PC-3 (cell line): Measurements from ENCODE around the gene IFT20. TPM values are rescaled to one million over a fixed set of nuclear protein-coding genes. Genes with fewer than 3 reads are reported as not detected.

Experiments used
- ATAC-seq: fragments of 200-7000 bp; cut with Tn5 transposase; 2 replicates; pipeline ENCODE4 v1.9.1; 2020; ENCODE audit warnings: mild to moderate bottlenecking, moderate library complexity
- BruUV-seq: library from RNA; stranded (reverse); fragments of 400-500 nt; replicated peaks from 2 replicates; lab custom pipeline; 2021; lab: Mats Ljungman, UMichigan
- CTCF ChIA-PET: fragments of 300-600 bp; sonication (Branson Sonifier 250); formaldehyde crosslinking; loops from one replicate; lab custom pipeline; 2022; ENCODE audit warnings: antibody characterized with exemption; lab: Charles Lee
- POLR2A ChIA-PET: fragments of 300-600 bp; sonication (Branson Sonifier 250); formaldehyde crosslinking; loops from one replicate; lab custom pipeline; 2022; ENCODE audit warnings: antibody characterized with exemption; ENCODE audit not compliant: unreplicated experiment; lab: Charles Lee
- DNase-seq: peaks from one replicate; pipeline ENCODE4 v3.0.0-alpha.2; 2015
- H2AFZ ChIP-seq: fragments of 300-600 bp; sonication (generic); 2 replicates; pipeline ENCODE4 v1.6.0; 2016; ENCODE audit warnings: antibody characterized with exemption, low read length
- H3F3A ChIP-seq: fragments of 300-600 bp; sonication (generic); one replicate; pipeline ENCODE4 v1.6.0; 2017; ENCODE audit warnings: antibody characterized with exemption, low read length, control low read depth, mild to moderate bottlenecking; ENCODE audit not compliant: unreplicated experiment
- H3K27ac ChIP-seq: fragments of 300-600 bp; sonication (generic); 2 replicates; pipeline ENCODE4 v1.5.1; 2016; ENCODE audit warnings: mild to moderate bottlenecking, low read length
- H3K27me3 ChIP-seq: fragments of 300-600 bp; sonication (generic); 2 replicates; pipeline ENCODE4 v1.6.1; 2016; ENCODE audit warnings: low read length, mixed read lengths
- H3K36me3 ChIP-seq: fragments of 300-600 bp; sonication (generic); 2 replicates; pipeline ENCODE4 v1.6.1; 2016; ENCODE audit warnings: low read depth, mixed run types, low read length, mixed read lengths
- H3K4me1 ChIP-seq: fragments of 300-600 bp; sonication (generic); 2 replicates; pipeline ENCODE4 v1.5.1; 2016; ENCODE audit warnings: low read length; ENCODE audit not compliant: insufficient read depth
- H3K4me2 ChIP-seq: fragments of 300-600 bp; sonication (generic); 2 replicates; pipeline ENCODE4 v1.6.0; 2016; ENCODE audit warnings: low read length
- H3K4me3 ChIP-seq: fragments of 300-600 bp; sonication (generic); 2 replicates; pipeline ENCODE4 v1.5.1; 2016; ENCODE audit warnings: mild to moderate bottlenecking, low read length, mixed read lengths
- H3K79me2 ChIP-seq: fragments of 300-600 bp; sonication (generic); 2 replicates; pipeline ENCODE4 v1.6.1; 2017; ENCODE audit warnings: low read length, mixed read lengths
- H3K9ac ChIP-seq: fragments of 300-600 bp; sonication (generic); 2 replicates; pipeline ENCODE4 v1.6.0; 2016; ENCODE audit warnings: mild to moderate bottlenecking, low read length
- H3K9me2 ChIP-seq: fragments of 300-600 bp; sonication (generic); replicated peaks from 2 replicates; pipeline ENCODE4 v1.6.1; 2016; ENCODE audit warnings: mixed run types, low read length, mixed read lengths
- H3K9me3 ChIP-seq: fragments of 300-600 bp; sonication (generic); 2 replicates; pipeline ENCODE4 v1.6.1; 2016; ENCODE audit warnings: low read length, mixed read lengths
- H4K20me1 ChIP-seq: fragments of 300-600 bp; sonication (generic); 2 replicates; pipeline ENCODE4 v1.6.1; 2016; ENCODE audit warnings: low read length, mixed read lengths
- EZH2 ChIP-seq: fragments of 300-600 bp; sonication (generic); IDR thresholded peaks from one replicate; pipeline ENCODE4 v1.6.1; 2017; ENCODE audit warnings: antibody characterized with exemption, mild to moderate bottlenecking, low read length; ENCODE audit not compliant: unreplicated experiment
- EZH2phosphoT487 ChIP-seq: fragments of 300-600 bp; sonication (generic); IDR thresholded peaks from 2 replicates; pipeline ENCODE4 v1.6.1; 2018; ENCODE audit warnings: mild to moderate bottlenecking, antibody characterized with exemption, low read length, borderline replicate concordance
- intact Hi-C: fragments of 100-400 bp; cut with micrococcal nuclease; formaldehyde crosslinking; loops from 2 replicates; pipeline ENCODE4 v1.9.0; 2023
- total RNA-seq: library from RNA; depleted of rRNA; stranded (reverse); fragments of >200 nt; gene quantifications from 2 replicates; pipeline ENCODE4 v1.2.3, GENCODE V29; 2014
- TF ChIP-seq, protein P1 (sequence below): fragments of 300-600 bp; sonication (generic); conservative IDR thresholded peaks from 2 replicates; pipeline ENCODE4 v1.5.1; 2017; ENCODE audit warnings: antibody characterized with exemption, low read depth, mild to moderate bottlenecking, low read length

Gene IFT20
- total RNA-seq, 1 experiment from 2014 or later: 23.1 TPM

DNA sequence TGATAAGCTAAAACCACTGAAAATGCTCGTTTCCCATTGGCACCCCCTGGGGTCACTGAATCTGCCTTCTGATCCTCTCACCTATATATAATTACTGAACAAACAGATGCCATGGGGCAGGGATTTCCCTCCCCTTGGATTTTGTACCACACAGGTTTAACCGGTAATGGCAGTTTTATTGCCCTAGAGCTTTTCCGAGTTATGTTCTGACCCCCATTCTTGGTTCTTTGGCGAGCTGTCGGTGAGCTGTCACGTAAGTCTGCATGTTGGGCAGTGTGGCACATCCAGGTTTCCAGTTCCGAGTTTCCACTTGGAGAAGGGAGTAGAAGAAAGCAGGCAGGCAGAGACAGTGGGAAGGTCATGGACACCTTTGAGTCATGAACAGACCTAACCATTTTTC is 9.2 kb downstream of the IFT20 start:
- peaks cover 4% of the 10 kb centered on the region for H3F3A ChIP-seq
- peak; percentile 20; the same call in 1 of the 2 replicates for ATAC-seq
- CTCF ChIA-PET: interaction anchor here (0.8 kb wide), 1 partner anchor 92 kb away, joined by 4 read pairs; no protein-coding TSS in a partner anchor

GRCh38 chr17:28325211-28325610 is 10.1 kb downstream of the IFT20 start:
- peaks cover 67% of the 10 kb centered on the region for H3K4me1 ChIP-seq
- 0 out of 2 replicates have a peak overlapping the region, but pooled peaks have one; percentile 29 for H3K4me3 ChIP-seq
- TF ChIP-seq, protein P1, sequence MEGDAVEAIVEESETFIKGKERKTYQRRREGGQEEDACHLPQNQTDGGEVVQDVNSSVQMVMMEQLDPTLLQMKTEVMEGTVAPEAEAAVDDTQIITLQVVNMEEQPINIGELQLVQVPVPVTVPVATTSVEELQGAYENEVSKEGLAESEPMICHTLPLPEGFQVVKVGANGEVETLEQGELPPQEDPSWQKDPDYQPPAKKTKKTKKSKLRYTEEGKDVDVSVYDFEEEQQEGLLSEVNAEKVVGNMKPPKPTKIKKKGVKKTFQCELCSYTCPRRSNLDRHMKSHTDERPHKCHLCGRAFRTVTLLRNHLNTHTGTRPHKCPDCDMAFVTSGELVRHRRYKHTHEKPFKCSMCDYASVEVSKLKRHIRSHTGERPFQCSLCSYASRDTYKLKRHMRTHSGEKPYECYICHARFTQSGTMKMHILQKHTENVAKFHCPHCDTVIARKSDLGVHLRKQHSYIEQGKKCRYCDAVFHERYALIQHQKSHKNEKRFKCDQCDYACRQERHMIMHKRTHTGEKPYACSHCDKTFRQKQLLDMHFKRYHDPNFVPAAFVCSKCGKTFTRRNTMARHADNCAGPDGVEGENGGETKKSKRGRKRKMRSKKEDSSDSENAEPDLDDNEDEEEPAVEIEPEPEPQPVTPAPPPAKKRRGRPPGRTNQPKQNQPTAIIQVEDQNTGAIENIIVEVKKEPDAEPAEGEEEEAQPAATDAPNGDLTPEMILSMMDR: no peak
- TF ChIP-seq EZH2phosphoT487: no peak
- TF ChIP-seq EZH2: no peak
- ChIA-PET CTCF (no interaction called here), POLR2A (no interaction called here)
- intact Hi-C loops: loop anchor here (5.0 kb wide), 1 partner anchor 93 kb away; no protein-coding TSS in a partner anchor
- no TSS peak for BruUV-seq
- ATAC-seq (no peak), DNase-seq (no peak)
- H3K9me3 ChIP-seq: no peaks in the 10 kb centered on the region
- peak overlapping the region; percentile 94 for H3K27ac ChIP-seq
- H3K27me3 ChIP-seq: no peaks in the 10 kb centered on the region
- peaks cover 56% of the 10 kb centered on the region for H3K79me2 ChIP-seq
- no peaks in the 10 kb centered on the region for H3K9me2 ChIP-seq
- H3F3A ChIP-seq: peaks cover 4% of the 10 kb centered on the region
- peaks cover 13% of the 10 kb centered on the region for H3K36me3 ChIP-seq
- no peak overlapping the region for H2AFZ ChIP-seq
- H4K20me1 ChIP-seq: no peaks in the 10 kb centered on the region
- H3K9ac ChIP-seq: peak overlapping the region; percentile 56
- H3K4me2 ChIP-seq: peak overlapping the region; percentile 75; the same call in 1 of the 2 replicates

More for the DNA sequence above, 9.2 kb downstream of the IFT20 start:
- no peak overlapping the region for H2AFZ ChIP-seq
- peak overlapping the region; percentile 75 for H3K4me2 ChIP-seq
- POLR2A ChIA-PET: no interaction called here
- H3K9ac ChIP-seq: peak overlapping the region; percentile 60
- H3K27ac ChIP-seq: peak overlapping the region; percentile 94
- no peaks in the 10 kb centered on the region for H3K9me3 ChIP-seq
- TF ChIP-seq EZH2phosphoT487: no peak
- TF ChIP-seq, protein P1: no peak
- no peak for TF ChIP-seq EZH2
- H3K4me3 ChIP-seq: peak overlapping the region; percentile 29; the same call in 1 of the 2 replicates
- peaks cover 58% of the 10 kb centered on the region for H3K4me1 ChIP-seq
- no peaks in the 10 kb centered on the region for H3K27me3 ChIP-seq
- no peaks in the 10 kb centered on the region for H3K9me2 ChIP-seq
- DNase-seq: peak; percentile 90
- BruUV-seq: no TSS peak
- peaks cover 13% of the 10 kb centered on the region for H3K36me3 ChIP-seq
- H3K79me2 ChIP-seq: peaks cover 47% of the 10 kb centered on the region
- intact Hi-C loops: loop anchor here (5.0 kb wide), 1 partner anchor 94 kb away; no protein-coding TSS in a partner anchor
- H4K20me1 ChIP-seq: no peaks in the 10 kb centered on the region

- Histone ChIP-seq H3K9me3 (no peaks in the 10 kb centered on the region), H4K20me1 (no peaks in the 10 kb centered on the region), H3K9ac (no peak overlapping the region; the same call in 1 of the 2 replicates), H2AFZ (no peak overlapping the region), H3K9me2 (no peaks in the 10 kb centered on the region), H3K4me3 (no peak overlapping the region), H3K27me3 (no peaks in the 10 kb centered on the region), H3F3A (peaks cover 4% of the 10 kb centered on the region), H3K27ac (peak overlapping the region; percentile 94; the same call in 1 of the 2 replicates), H3K4me2 (no peak overlapping the region), H3K36me3 (peaks cover 13% of the 10 kb centered on the region), H3K4me1 (peaks cover 71% of the 10 kb centered on the region), H3K79me2 (peaks cover 60% of the 10 kb centered on the region)
- ATAC-seq (no peak), DNase-seq (no peak)
- intact Hi-C loops: loop anchor here (5.0 kb wide), 1 partner anchor 92 kb away; no protein-coding TSS in a partner anchor
- POLR2A ChIA-PET: no interaction called here
- no TSS peak for BruUV-seq
- CTCF ChIA-PET: no interaction called here
- TF ChIP-seq EZH2 (no peak), EZH2phosphoT487 (no peak)
- TF ChIP-seq, protein P1: no peak
Observed at GRCh38 chr17:28324781-28325180, 10.5 kb downstream of the IFT20 start.
